Activated CD8-positive, alpha-beta memory T cell treated with anti-CD3 and anti-CD28 coated beads, Interleukin-2, amount 50 U/mL, for 24 hours (primary cell): ENCODE data around the gene PSORS1C1.
A peak's percentile ranks its signal among the peaks of the same experiment; 100 is the strongest.
"Not testable (repeated sequence)": the region's sequence is repeated elsewhere in the genome, so short reads cannot be mapped to it uniquely, and the experiment has no call there.

ENCODE experiments used
- DNase-seq: peaks from one replicate; pipeline ENCODE4 v3.0.0-alpha.2; 2020; ENCODE audit errors: extremely low read depth

PSORS1C1 gene

DNA sequence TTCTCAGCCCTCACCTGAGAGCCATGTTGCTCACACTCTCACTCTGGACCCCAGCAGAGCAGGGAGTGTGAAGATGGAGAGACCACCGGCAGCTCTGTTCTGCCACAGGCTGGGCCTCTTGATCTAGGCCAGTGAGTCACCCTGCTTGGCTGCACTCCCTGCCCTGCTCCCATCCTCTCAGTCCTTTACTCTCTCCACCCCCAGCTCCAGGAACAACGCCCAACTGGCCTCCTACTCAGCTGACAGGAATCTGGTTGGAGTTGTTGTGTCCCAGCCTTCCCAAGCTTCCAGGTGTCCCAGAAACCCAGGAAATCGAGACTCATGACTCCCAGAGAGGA lies at the start of gene PSORS1C1:
TSS of gene PSORS1C1 (plus strand) at position 260 of the 338 bp plus-strand sequence. CDS start 14,833 bp downstream, outside the sequence.
- DNase-seq, result no peak

GRCh38 chr6:31065556-31065955 lies 49.0 kb upstream of the PSORS1C1 start:
- DNase-seq, result no peak

GRCh38 chr6:31067028-31067427 lies 47.6 kb upstream of the PSORS1C1 start:
- not testable (repeated sequence) for DNase-seq

GRCh38 chr6:31067891-31068668 lies 46.5 kb upstream of the PSORS1C1 start:
- DNase-seq, result not testable (repeated sequence)

DNA sequence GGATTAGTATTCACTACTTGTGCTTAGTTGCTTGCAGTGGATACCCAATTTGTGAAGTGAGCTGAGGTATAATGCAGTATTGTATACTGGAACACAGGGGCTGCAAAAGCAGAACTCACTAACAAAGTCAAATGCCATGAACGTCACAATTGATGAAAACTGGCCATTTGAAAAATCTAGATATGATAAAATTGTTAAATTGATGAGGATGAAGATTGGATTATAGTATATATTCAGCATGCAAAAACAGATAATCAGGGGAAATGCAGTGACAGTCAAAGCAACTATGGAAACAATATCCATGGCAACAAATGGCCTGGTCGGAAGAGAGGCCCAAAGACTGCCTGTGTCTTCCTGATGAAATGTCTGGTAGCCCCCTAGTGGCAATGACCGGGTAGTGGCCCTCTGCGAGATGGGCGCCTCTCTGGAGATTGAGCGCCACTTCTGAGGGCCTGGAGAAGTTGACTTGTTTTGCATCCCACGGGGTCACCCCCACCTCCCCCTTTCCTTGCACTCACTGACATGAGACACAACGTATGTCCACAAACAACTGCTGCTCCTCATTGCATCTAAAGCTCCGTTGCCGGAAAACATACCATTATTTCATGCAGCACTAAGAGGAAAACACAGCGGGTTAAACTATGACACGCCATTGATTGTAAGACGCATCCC lies 45.8 kb upstream of the PSORS1C1 start:
- peak; percentile 26 for DNase-seq

DNA sequence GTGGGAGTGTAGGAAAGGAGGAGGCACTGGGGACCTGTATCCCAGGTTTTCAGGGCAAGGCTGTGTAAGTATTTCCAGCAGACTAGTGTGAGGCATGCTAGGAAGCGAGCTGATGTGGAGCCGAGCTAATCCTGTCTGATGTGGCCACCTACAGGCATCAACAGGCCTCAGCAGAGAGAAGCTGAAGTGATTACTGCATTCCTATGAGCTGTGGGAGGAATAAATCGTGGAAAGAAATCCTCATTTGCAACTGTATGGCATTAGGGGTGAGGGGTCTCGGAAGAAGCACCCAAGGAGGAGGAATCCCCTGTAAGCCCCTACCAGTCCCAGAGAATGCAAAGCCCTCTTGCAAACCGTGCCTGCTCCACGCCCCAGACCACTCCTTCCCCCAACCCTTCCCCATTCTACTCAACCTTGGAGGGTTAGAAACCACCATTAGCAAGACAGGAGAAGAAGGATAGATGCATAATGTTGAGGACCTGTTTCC lies 43.8 kb upstream of the PSORS1C1 start:
- no peak for DNase-seq

DNA sequence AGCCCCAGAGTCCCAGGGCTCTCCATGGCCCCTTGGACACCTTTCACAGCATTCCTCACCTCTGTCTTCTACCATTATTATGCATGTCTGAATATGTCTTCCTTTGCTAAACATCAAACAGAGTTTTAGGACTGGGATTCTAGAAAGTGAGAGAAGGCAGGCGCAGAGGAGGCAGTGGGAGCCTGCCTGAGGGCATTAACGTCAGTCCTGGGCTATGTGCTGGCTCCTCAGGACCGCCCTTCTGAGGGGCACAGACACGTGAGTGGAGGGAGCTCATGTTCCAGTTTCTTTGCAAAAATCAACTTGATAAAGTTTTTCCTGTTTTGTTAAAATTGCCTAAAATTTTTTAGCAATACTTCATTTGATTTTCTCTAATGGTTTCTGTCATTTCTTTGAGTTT lies 40.2 kb upstream of the PSORS1C1 start:
- no peak for DNase-seq

GRCh38 chr6:31075528-31075927 lies 39.1 kb upstream of the PSORS1C1 start:
- DNase-seq, result no peak

GRCh38 chr6:31076611-31077010 lies 38.0 kb upstream of the PSORS1C1 start:
- DNase-seq, result no peak

DNA sequence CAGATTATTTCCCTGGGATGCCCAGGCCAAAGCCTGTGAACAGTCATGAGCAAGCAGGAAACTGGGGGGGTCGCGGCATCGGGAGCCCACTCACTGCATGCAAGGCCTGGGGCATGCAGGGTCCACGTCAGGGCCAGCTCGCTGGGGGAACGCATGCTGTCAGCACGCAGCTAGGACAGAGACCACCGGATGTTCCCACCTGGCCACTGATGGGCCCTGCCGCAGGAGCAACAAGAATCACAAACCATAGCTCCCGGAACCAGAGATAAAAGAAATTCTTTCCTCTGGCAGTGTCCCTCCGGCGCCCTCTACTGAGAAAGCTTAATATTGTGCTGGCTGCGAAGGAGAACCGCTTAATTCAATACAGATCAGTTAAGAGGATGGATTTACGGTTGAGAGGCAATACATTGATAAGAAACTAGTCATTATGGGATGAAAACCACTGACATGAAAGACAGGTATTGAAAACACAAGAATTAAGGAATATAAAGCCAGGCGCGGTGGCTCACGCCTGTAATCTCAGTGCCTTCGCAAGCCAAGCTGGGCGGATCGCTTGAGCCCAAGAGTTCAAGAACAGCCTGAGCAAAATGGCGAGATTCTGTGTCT lies 34.8 kb upstream of the PSORS1C1 start:
- DNase-seq, result peak; percentile 24

DNA sequence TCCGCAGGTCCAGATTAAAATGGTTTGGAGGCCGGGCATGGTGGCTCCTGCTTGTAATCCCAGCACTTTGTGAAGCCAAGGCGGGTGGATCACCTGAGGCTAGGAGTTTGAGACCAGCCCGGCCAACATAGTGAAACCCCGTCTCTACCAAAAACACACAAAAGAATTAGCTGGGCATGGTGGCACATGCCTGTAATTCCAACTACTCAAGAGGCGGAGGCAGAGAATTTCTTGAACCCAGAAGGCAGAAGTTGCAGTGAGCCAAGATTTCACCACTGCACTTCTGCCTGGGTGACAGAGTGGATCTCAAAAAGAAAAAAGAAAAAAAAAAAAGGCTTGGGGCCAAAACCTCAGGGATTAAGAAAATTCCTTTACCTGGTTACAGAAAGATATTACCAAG lies 32.7 kb upstream of the PSORS1C1 start:
- DNase-seq, result no peak

- DNase-seq, result peak; percentile 12
Measured at GRCh38 chr6:31083742-31084354, 30.8 kb upstream of the PSORS1C1 start.

- DNase-seq, result no peak
Measured at GRCh38 chr6:31086788-31087440, 27.7 kb upstream of the PSORS1C1 start.

DNA sequence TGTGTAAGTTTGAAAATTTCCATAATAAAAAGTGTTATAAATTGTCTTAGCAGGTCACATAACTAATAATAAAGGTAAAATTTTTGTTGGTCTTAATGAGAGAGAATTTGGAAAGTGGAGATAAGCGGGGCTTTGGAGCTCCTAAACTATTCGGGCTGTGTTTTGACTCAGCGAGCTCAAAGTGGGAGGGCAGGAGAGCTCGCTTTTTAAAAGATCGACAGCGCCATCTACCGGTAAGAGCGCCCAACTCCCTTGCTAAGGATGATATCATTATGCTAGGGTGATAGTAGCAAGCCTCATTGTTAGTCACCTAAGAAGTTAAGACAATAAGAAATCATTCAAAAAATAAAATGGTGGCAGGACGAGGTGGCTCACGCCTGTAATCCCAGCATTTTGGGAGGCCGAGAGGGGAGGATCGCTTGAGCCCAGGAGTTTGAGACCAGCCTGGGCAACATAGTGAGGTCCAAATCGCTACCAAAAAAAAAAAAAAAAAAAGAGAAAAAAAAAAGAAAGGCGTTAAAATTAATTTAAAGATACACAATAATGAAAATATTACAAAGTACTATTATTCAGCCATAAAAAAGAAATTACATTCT lies 27.0 kb upstream of the PSORS1C1 start:
- peak; percentile 84 for DNase-seq

DNA sequence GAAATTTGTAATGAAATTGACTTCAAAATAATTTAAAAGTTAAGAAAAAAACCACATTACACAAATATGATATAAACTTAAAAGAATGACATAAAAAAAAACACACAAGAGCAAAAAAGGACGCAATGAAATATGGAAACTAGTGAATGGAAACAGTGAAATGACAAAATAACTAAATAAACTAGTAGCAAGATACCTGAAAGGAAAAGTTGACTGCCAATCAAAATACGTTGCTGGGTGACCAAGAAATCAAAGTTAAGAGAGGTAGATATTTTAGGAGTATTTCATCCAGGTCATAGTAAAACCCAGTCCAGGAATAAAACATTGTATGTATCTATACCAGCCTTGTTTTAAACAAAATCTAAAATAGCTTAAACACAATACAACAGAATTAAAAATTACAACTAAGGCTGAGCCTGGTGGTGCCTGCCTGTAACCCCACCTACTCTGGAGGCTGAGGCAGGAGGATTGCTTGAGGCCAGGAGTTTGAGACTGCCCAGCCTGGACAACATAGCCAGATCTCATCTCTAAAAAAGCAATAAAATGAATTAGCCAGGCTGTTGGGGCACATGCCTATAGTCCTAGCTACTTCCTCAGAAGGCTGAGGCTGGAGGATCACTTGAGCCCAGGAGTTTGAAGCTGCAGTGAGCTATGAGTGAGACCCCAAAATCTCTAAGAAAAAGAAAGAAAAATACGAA lies 24.2 kb upstream of the PSORS1C1 start:
- DNase-seq, result no peak

DNA sequence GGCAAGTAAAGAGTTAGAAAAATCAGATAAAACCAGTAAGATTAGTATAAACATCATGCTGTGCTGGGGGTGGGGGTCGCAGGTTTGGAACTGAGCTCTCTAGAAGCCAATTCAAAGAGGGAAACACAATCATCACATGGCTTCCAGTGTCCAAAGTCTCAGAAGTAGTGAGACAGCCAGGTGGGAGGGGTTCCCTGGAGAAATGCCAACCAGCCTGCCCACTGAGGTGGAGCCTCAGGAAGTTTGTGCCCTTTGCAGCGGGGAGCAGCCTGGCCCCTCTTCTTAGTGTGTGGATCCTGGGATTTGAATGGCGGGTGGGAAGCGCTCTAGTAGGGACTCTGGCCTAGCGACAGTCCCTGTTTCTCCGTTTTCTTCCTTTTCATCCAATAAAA lies 23.6 kb upstream of the PSORS1C1 start:
- DNase-seq, result no peak

GRCh38 chr6:31091680-31092079 lies 22.9 kb upstream of the PSORS1C1 start:
- no peak for DNase-seq

GRCh38 chr6:31092238-31092637 lies 22.4 kb upstream of the PSORS1C1 start:
- DNase-seq, result no peak

GRCh38 chr6:31092769-31093505 lies 21.7 kb upstream of the PSORS1C1 start:
- DNase-seq, result no peak

- no peak for DNase-seq
Measured at GRCh38 chr6:31094389-31094881, 20.2 kb upstream of the PSORS1C1 start.
